Stimulated activated CD4-positive, alpha-beta T cell treated with anti-CD3 and anti-CD28 coated beads, Interleukin-2, amount 100 ng/mL, for 4 hours (primary cell): ENCODE data around the gene BHLHE40.

Experiments used
- DNase-seq: peaks from one replicate; pipeline ENCODE4 v3.0.0-alpha.2; 2020; ENCODE audit warnings: low read depth

BHLHE40 gene

GRCh38 chr3:4979428-4980228, at the start of gene BHLHE40:
Gene BHLHE40, plus strand, starts transcription at chr3:4979437. Its CDS starts 282 bp downstream, at chr3:4979719.
- DNase-seq, result no peak

GRCh38 chr3:4930501-4930900, 48.7 kb upstream of the BHLHE40 start:
- DNase-seq, result no peak

- no peak for DNase-seq
Measured at GRCh38 chr3:4934050-4934449, 45.2 kb upstream of the BHLHE40 start.

GRCh38 chr3:4935347-4935746, 43.9 kb upstream of the BHLHE40 start:
- DNase-seq, result no peak

- DNase-seq, result no peak
Measured at GRCh38 chr3:4936982-4937614, 42.1 kb upstream of the BHLHE40 start.

GRCh38 chr3:4938281-4938982, 40.8 kb upstream of the BHLHE40 start:
- no peak for DNase-seq

GRCh38 chr3:4939276-4939675, 40.0 kb upstream of the BHLHE40 start:
- DNase-seq, result no peak

GRCh38 chr3:4940985-4941384, 38.3 kb upstream of the BHLHE40 start:
- no peak for DNase-seq

- DNase-seq, result no peak
Measured at GRCh38 chr3:4943549-4943948, 35.7 kb upstream of the BHLHE40 start.

- no peak for DNase-seq
Measured at GRCh38 chr3:4945324-4945723, 33.9 kb upstream of the BHLHE40 start.

GRCh38 chr3:4947028-4947427, 32.2 kb upstream of the BHLHE40 start:
- no peak for DNase-seq

- DNase-seq, result no peak
Measured at GRCh38 chr3:4948395-4948794, 30.8 kb upstream of the BHLHE40 start.

- DNase-seq, result no peak
Measured at GRCh38 chr3:4949004-4949403, 30.2 kb upstream of the BHLHE40 start.

GRCh38 chr3:4949659-4950058, 29.6 kb upstream of the BHLHE40 start:
- DNase-seq, result no peak

GRCh38 chr3:4950351-4950784, 28.9 kb upstream of the BHLHE40 start:
- DNase-seq, result no peak

- no peak for DNase-seq
Measured at GRCh38 chr3:4950948-4951347, 28.3 kb upstream of the BHLHE40 start.

GRCh38 chr3:4953119-4953518, 26.1 kb upstream of the BHLHE40 start:
- no peak for DNase-seq

GRCh38 chr3:4954256-4955000, 24.8 kb upstream of the BHLHE40 start:
- no peak for DNase-seq

GRCh38 chr3:4956099-4956498, 23.1 kb upstream of the BHLHE40 start:
- no peak for DNase-seq

- DNase-seq, result no peak
Measured at GRCh38 chr3:4956738-4957137, 22.5 kb upstream of the BHLHE40 start.

GRCh38 chr3:4957978-4958377, 21.3 kb upstream of the BHLHE40 start:
- DNase-seq, result no peak

- DNase-seq, result no peak
Measured at GRCh38 chr3:4959180-4959579, 20.1 kb upstream of the BHLHE40 start.
